Neural cell (in vitro differentiated cells): ENCODE measurements around the gene PTPRU. TPM values are rescaled to one million over a fixed set of nuclear protein-coding genes. Genes with fewer than 3 reads are reported as not detected.

Experiments
- H2AFZ ChIP-seq: fragments of 200-600, 300-800 bp; sonication (generic), shearing (Covaris generic); 2 replicates; pipeline ENCODE4 v1.6.0; 2014; ENCODE audit warnings: low read depth, mild to moderate bottlenecking, antibody characterized with exemption, low read length, moderate library complexity
- H3F3A ChIP-seq: fragments of 200-600 bp; shearing (Covaris generic); 2 replicates; pipeline ENCODE4 v1.6.1; 2016; ENCODE audit warnings: mild to moderate bottlenecking, moderate library complexity, mixed read lengths, antibody characterized with exemption, low read length; ENCODE audit not compliant: insufficient read depth, poor library complexity, severe bottlenecking
- H3K27ac ChIP-seq: fragments of 200-600, 300-800 bp; sonication (generic), shearing (Covaris generic); 2 replicates; pipeline ENCODE4 v1.5.1; 2014; ENCODE audit warnings: mild to moderate bottlenecking, low read length, moderate library complexity
- H3K27me3 ChIP-seq: fragments of 300-800, 200-600 bp; sonication (generic), shearing (Covaris generic); 2 replicates; pipeline ENCODE4 v1.6.0; 2014; ENCODE audit warnings: mild to moderate bottlenecking, low read depth, low read length, moderate library complexity; ENCODE audit not compliant: insufficient read depth
- H3K36me3 ChIP-seq: fragments of 300-800, 200-600 bp; sonication (generic), shearing (Covaris generic); 2 replicates; pipeline ENCODE4 v1.5.1; 2014; ENCODE audit warnings: mild to moderate bottlenecking, antibody characterized with exemption, low read length, moderate library complexity; ENCODE audit not compliant: insufficient read depth
- H3K4me2 ChIP-seq: fragments of 300-800, 200-600 bp; sonication (generic), shearing (Covaris generic); 2 replicates; pipeline ENCODE4 v1.6.0; 2014; ENCODE audit warnings: mild to moderate bottlenecking, low read length
- H3K4me3 ChIP-seq: fragments of 300-800, 200-600 bp; sonication (generic), shearing (Covaris generic); 2 replicates; pipeline ENCODE4 v1.5.1; 2014; ENCODE audit warnings: mild to moderate bottlenecking, low read length, moderate library complexity
- H3K79me2 ChIP-seq: fragments of 200-600 bp; shearing (Covaris generic); replicated peaks from 2 replicates; pipeline ENCODE4 v1.6.0; 2014; ENCODE audit warnings: mild to moderate bottlenecking, low read length, moderate library complexity; ENCODE audit not compliant: insufficient read depth
- H3K9ac ChIP-seq: fragments of 300-800, 200-600 bp; sonication (generic), shearing (Covaris generic); 2 replicates; pipeline ENCODE4 v1.6.1; 2016; ENCODE audit warnings: mild to moderate bottlenecking, low read length, mixed read lengths
- H3K9me2 ChIP-seq: fragments of 200-600 bp; shearing (Covaris generic); 2 replicates; pipeline ENCODE4 v1.6.1; 2016; ENCODE audit warnings: mild to moderate bottlenecking, low read length, mixed read lengths; ENCODE audit not compliant: insufficient read depth
- H3K9me3 ChIP-seq: fragments of 200-600, 300-800 bp; sonication (generic), shearing (Covaris generic); 2 replicates; pipeline ENCODE4 v1.6.1; 2016; ENCODE audit warnings: mild to moderate bottlenecking, mixed run types, low read length, moderate library complexity, mixed read lengths
- H4K20me1 ChIP-seq: fragments of 200-600 bp; shearing (Covaris generic); 2 replicates; pipeline ENCODE4 v1.6.1; 2016; ENCODE audit warnings: mild to moderate bottlenecking, mixed run types; ENCODE audit not compliant: insufficient read depth
- CTCF ChIP-seq: fragments of 450-650 bp; IDR thresholded peaks from 2 replicates; pipeline ENCODE4 v1.5.1; 2014; ENCODE audit warnings: antibody characterized with exemption, mild to moderate bottlenecking, moderate library complexity; ENCODE audit not compliant: poor library complexity, severe bottlenecking
- EP300 ChIP-seq: fragments of 450-650 bp; conservative IDR thresholded peaks from 2 replicates; pipeline ENCODE4 v1.6.1; 2014; ENCODE audit warnings: antibody characterized with exemption, mild to moderate bottlenecking, moderate library complexity; ENCODE audit not compliant: poor library complexity, severe bottlenecking
- EZH2 ChIP-seq: fragments of 200-600, 300-800 bp; shearing (Covaris generic), sonication (generic); IDR thresholded peaks from 2 replicates; pipeline ENCODE4 v1.6.1; 2014; ENCODE audit warnings: antibody characterized with exemption, low read length, borderline replicate concordance, mild to moderate bottlenecking; ENCODE audit not compliant: insufficient read depth, poor library complexity, severe bottlenecking
- MXI1 ChIP-seq: fragments of 450-650 bp; conservative IDR thresholded peaks from 2 replicates; pipeline ENCODE4 v1.6.1; 2014; ENCODE audit warnings: antibody characterized with exemption, mild to moderate bottlenecking; ENCODE audit not compliant: poor library complexity, severe bottlenecking
- POLR2AphosphoS5 ChIP-seq: IDR thresholded peaks from 2 replicates; pipeline ENCODE4 v1.6.1; 2012
- RAD21 ChIP-seq: fragments of 450-650 bp; conservative IDR thresholded peaks from 2 replicates; pipeline ENCODE4 v1.6.1; 2014; ENCODE audit warnings: antibody characterized with exemption, mild to moderate bottlenecking, moderate library complexity
- SMC3 ChIP-seq: fragments of 450-650 bp; conservative IDR thresholded peaks from 2 replicates; pipeline ENCODE4 v1.6.1; 2014; ENCODE audit warnings: antibody characterized with exemption, mild to moderate bottlenecking, moderate library complexity; ENCODE audit not compliant: poor library complexity
- TAF1 ChIP-seq: IDR thresholded peaks from 2 replicates; pipeline ENCODE4 v1.6.1; 2012; ENCODE audit warnings: low read depth
- polyA plus RNA-seq: library from polyadenylated mRNA; depleted of rRNA; stranded (reverse); fragments of >200 nt; gene quantifications from 2 replicates; pipeline ENCODE4 v1.2.3, GENCODE V29; 2014
- TF ChIP-seq, protein P1 (sequence below): IDR thresholded peaks from 2 replicates; pipeline ENCODE4 v1.6.1; 2012; ENCODE audit warnings: borderline replicate concordance

PTPRU gene
- polyA plus RNA-seq, 1 donor from 2014 or later, result 5.0 TPM

GRCh38 chr1:29290414-29290985 is 54.2 kb downstream of the PTPRU start:
- Histone ChIP-seq H3K4me3 (no peak overlapping the region), H3K9me3 (no peaks in the 10 kb centered on the region), H3K27ac (no peak overlapping the region), H3K4me2 (no peak overlapping the region), H3K27me3 (no peaks in the 10 kb centered on the region), H3F3A (no peaks in the 10 kb centered on the region), H3K9ac (no peak overlapping the region), H3K36me3 (no peaks in the 10 kb centered on the region), H4K20me1 (no peaks in the 10 kb centered on the region), H2AFZ (no peak overlapping the region), H3K79me2 (no peaks in the 10 kb centered on the region), H3K9me2 (no peaks in the 10 kb centered on the region)
- TF ChIP-seq, protein P1, sequence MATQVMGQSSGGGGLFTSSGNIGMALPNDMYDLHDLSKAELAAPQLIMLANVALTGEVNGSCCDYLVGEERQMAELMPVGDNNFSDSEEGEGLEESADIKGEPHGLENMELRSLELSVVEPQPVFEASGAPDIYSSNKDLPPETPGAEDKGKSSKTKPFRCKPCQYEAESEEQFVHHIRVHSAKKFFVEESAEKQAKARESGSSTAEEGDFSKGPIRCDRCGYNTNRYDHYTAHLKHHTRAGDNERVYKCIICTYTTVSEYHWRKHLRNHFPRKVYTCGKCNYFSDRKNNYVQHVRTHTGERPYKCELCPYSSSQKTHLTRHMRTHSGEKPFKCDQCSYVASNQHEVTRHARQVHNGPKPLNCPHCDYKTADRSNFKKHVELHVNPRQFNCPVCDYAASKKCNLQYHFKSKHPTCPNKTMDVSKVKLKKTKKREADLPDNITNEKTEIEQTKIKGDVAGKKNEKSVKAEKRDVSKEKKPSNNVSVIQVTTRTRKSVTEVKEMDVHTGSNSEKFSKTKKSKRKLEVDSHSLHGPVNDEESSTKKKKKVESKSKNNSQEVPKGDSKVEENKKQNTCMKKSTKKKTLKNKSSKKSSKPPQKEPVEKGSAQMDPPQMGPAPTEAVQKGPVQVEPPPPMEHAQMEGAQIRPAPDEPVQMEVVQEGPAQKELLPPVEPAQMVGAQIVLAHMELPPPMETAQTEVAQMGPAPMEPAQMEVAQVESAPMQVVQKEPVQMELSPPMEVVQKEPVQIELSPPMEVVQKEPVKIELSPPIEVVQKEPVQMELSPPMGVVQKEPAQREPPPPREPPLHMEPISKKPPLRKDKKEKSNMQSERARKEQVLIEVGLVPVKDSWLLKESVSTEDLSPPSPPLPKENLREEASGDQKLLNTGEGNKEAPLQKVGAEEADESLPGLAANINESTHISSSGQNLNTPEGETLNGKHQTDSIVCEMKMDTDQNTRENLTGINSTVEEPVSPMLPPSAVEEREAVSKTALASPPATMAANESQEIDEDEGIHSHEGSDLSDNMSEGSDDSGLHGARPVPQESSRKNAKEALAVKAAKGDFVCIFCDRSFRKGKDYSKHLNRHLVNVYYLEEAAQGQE, result no peak
- TF ChIP-seq MXI1 (no peak), EZH2 (no peak), RAD21 (no peak), EP300 (no peak), SMC3 (no peak), TAF1 (no peak), CTCF (no peak), POLR2AphosphoS5 (no peak)

DNA sequence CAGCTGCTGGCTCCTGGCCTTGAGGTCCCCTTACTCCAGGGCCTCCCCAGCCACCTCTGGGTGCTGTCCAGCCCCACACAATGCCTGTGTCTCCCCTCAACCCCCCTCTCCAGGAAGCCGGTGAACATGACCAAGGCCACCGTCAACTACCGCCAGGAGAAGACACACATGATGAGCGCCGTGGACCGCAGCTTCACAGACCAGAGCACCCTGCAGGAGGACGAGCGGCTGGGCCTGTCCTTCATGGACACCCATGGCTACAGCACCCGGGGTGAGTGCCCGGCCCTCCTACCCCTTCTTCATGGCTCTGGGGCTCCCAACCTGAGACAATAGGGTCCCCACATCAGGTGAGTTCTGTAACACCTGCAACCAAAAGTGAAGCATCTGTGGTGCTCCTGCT is 55.4 kb downstream of the PTPRU start:
- no peaks in the 10 kb centered on the region for H3K36me3 ChIP-seq
- no peak overlapping the region for H3K4me2 ChIP-seq
- TF ChIP-seq SMC3 (no peak), CTCF (no peak), RAD21 (no peak), EP300 (no peak), EZH2 (no peak), MXI1 (no peak), POLR2AphosphoS5 (no peak), TAF1 (no peak)
- TF ChIP-seq, protein P1, result no peak
- H4K20me1 ChIP-seq, result no peaks in the 10 kb centered on the region
- no peak overlapping the region for H3K9ac ChIP-seq
- no peak overlapping the region for H3K4me3 ChIP-seq
- H2AFZ ChIP-seq, result no peak overlapping the region
- no peaks in the 10 kb centered on the region for H3K9me2 ChIP-seq
- H3K9me3 ChIP-seq, result no peaks in the 10 kb centered on the region
- no peaks in the 10 kb centered on the region for H3K79me2 ChIP-seq
- H3F3A ChIP-seq, result no peaks in the 10 kb centered on the region
- no peak overlapping the region for H3K27ac ChIP-seq
- H3K27me3 ChIP-seq, result no peaks in the 10 kb centered on the region
